ENCODE measurements around the gene TAT. TPM values are rescaled to one million over a fixed set of nuclear protein-coding genes. Genes with fewer than 3 reads are reported as not detected.
"Not testable (repeated sequence)": the region's sequence is repeated elsewhere in the genome, so short reads cannot be mapped to it uniquely, and the experiment has no call there.

Gene TAT
- 1 to 10 TPM in 1 of 4 donors, not detected in 3; 2.0 TPM for total RNA-seq

DNA sequence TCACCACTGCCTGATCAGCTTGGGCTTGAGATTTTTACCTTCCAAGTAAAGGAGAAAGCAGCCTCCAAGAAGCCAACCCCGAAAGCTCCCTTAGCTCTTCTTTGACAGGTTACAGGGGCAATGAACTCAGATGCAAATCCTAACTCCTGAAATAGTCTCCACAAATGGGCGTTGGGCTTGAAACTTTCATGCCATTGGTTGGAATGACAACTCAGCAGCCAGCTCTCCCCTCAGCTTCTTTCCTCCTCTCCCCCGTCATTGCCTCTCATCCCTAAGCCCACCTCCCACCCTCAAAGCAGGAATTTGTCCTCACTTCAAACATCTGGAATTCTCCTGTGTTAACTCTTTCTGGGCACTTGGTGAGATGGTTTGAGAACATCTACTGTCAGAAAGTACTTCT is at the start of gene TAT:
Gene TAT, minus strand, starts transcription at position 122 of the 400 bp plus-strand sequence. CDS start 677 bp downstream, outside the sequence.
- TF ChIP-seq POLR2AphosphoS5 (IDR thresholded peaks at IDR 0.05) (no peak), POLR2A (IDR thresholded peaks at IDR 0.05) (no peak), EP300 (IDR thresholded peaks at IDR 0.05) (no peak)
- H3K4me1 ChIP-seq = no peaks in the 10 kb centered on the region
- 23% methylated on average over 3 of the region's 3 CpGs for WGBS
- no peak for DNase-seq (ENCODE audit: low spot score in 2 of 2)
- no peaks in the 10 kb centered on the region for H3K36me3 ChIP-seq
- no peak within 1 kb of the TSS for H3K27ac ChIP-seq
- H3K9me3 ChIP-seq = no peaks in the 10 kb centered on the region
- H3K27me3 ChIP-seq = peaks cover 5% of the 10 kb centered on the region
- H3K4me3 ChIP-seq = no peak within 1 kb of the TSS

DNA sequence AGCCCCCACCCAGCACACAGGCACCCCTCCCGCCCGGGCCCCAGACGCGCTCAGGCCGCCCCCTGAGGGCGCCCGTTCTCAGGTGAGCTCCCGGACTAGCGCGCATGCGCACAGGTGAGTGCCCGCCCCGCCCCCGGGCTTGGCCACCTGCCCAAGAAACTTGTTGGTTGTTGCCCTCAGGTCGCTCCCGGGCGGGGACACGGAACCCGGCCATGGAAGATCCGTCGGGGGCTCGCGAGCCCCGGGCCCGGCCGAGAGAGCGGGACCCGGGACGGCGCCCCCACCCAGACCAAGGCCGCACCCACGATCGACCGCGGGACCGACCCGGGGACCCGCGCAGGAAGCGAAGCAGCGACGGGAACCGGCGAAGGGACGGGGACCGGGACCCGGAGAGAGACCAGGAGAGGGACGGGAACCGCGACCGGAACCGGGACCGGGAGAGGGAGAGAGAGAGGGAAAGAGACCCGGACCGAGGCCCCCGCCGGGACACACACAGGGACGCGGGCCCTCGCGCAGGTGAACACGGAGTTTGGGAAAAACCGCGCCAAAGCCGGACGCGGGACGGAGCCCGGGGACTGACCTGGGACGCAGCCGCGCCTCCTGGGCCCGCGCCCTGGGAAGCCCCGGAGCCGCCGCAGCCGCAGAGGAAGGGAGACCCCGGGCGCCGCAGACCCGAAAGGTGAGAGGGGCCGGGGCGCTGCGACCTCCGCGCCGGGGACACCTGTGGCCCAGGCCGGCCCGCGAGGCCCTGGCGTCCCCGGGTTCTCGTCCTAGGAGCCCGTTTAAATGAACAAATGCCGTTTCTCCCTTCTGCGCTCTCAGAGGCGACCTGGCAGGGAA is 49.3 kb upstream of the TAT start, which contains the start of gene MARVELD3:
Gene MARVELD3, plus strand, starts transcription at position 167 of the 840 bp plus-strand sequence. Its CDS starts 46 bp downstream, at position 213.
- Histone ChIP-seq H3K9me3 (no peaks in the 10 kb centered on the region), H3K4me1 (peaks cover 32% of the 10 kb centered on the region), H3K27ac (peak within 1 kb of the TSS; percentile 57), H3K4me3 (peak within 1 kb of the TSS; percentile 67), H3K27me3 (peaks cover 20% of the 10 kb centered on the region), H3K36me3 (no peaks in the 10 kb centered on the region)
- TF ChIP-seq, protein P1, sequence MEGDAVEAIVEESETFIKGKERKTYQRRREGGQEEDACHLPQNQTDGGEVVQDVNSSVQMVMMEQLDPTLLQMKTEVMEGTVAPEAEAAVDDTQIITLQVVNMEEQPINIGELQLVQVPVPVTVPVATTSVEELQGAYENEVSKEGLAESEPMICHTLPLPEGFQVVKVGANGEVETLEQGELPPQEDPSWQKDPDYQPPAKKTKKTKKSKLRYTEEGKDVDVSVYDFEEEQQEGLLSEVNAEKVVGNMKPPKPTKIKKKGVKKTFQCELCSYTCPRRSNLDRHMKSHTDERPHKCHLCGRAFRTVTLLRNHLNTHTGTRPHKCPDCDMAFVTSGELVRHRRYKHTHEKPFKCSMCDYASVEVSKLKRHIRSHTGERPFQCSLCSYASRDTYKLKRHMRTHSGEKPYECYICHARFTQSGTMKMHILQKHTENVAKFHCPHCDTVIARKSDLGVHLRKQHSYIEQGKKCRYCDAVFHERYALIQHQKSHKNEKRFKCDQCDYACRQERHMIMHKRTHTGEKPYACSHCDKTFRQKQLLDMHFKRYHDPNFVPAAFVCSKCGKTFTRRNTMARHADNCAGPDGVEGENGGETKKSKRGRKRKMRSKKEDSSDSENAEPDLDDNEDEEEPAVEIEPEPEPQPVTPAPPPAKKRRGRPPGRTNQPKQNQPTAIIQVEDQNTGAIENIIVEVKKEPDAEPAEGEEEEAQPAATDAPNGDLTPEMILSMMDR (IDR thresholded peaks at IDR 0.05) = no peak
- no peak for TF ChIP-seq EP300 (IDR thresholded peaks at IDR 0.05)
- no peak for TF ChIP-seq POLR2A (IDR thresholded peaks at IDR 0.05)
- no peak for TF ChIP-seq POLR2AphosphoS5 (IDR thresholded peaks at IDR 0.05)
- WGBS = under 1% methylated on average over 37 of the region's 98 CpGs
- DNase-seq (ENCODE audit: low spot score in 2 of 2) = peak in 1 of 2 donors; percentile 79

DNA sequence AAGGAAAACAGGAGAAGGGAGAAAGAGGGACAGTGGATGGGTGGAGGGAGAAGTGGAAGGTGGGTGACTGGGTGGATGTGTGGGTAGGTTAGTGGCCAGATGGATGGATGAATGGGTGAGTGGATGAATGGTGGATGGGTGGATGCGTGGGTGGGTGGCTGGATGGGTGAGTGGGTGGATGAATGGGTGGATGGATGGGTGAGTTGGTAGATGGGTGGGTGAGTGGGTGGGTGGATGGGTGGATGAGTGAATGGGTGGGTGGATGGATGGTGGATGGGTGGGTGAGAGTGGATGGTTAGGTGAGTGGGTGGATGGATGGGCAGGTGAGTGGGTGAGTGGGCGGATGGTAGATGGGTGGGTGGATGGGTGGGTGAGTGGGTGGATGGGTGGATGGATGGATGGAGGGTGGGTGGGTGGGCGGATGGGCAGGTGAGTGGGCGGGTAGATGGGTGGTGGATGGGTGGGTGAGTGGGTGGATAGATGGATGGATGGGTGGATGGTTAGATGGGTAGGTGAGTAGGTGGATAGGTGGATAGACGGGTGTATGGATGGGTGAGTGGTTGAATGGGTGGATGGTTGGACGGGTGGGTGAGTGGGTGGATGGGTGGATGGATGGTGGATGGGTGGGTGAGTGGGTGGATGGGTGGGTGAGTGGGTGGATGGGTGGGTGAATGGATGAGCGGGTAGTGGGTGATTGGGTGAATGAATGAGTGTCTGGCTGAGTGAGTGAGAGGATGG is 48.4 kb upstream of the TAT start:
- 91% methylated on average over 7 of the region's 7 CpGs for WGBS
- Histone ChIP-seq H3K9me3 (no peaks in the 10 kb centered on the region), H3K4me3 (peak overlapping the region; percentile 67), H3K4me1 (peaks cover 32% of the 10 kb centered on the region), H3K27me3 (peaks cover 20% of the 10 kb centered on the region), H3K27ac (no peak overlapping the region), H3K36me3 (no peaks in the 10 kb centered on the region)
- TF ChIP-seq EP300 (IDR thresholded peaks at IDR 0.05) (no peak), POLR2A (IDR thresholded peaks at IDR 0.05) (no peak)
- TF ChIP-seq, protein P1 (IDR thresholded peaks at IDR 0.05) = no peak
- DNase-seq (ENCODE audit: low spot score in 2 of 2) = no peak

DNA sequence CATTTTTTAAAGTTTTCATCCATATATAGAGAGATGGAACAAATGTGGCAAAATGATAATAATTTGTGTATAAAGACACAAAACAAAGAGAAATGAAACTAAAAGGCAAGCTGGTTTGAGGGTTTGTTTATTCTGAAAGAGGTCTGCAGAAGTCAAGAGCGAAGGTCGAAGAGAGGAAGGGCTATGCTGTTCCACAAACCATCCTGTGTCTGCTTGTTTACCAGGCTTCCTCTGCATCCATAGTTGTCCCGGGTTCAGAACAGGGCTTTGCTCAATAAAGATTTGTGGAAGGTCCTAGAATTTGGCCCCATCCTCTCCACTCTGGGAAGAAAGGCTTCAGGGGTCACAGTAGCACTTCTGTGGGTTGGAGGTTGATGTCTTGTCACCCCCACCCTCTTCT is 46.7 kb upstream of the TAT start:
- H3K36me3 ChIP-seq = no peaks in the 10 kb centered on the region
- H3K27me3 ChIP-seq = peaks cover 20% of the 10 kb centered on the region
- no peak overlapping the region for H3K4me3 ChIP-seq
- TF ChIP-seq, protein P1 (IDR thresholded peaks at IDR 0.05) = no peak
- no peak for TF ChIP-seq EP300 (IDR thresholded peaks at IDR 0.05)
- TF ChIP-seq POLR2A (IDR thresholded peaks at IDR 0.05) = no peak
- no peak for TF ChIP-seq POLR2AphosphoS5 (IDR thresholded peaks at IDR 0.05)
- WGBS = 68% methylated on average over 3 of the region's 3 CpGs
- no peaks in the 10 kb centered on the region for H3K9me3 ChIP-seq
- peaks cover 17% of the 10 kb centered on the region for H3K4me1 ChIP-seq
- no peak overlapping the region for H3K27ac ChIP-seq
- DNase-seq (ENCODE audit: low spot score in 2 of 2) = no peak

DNA sequence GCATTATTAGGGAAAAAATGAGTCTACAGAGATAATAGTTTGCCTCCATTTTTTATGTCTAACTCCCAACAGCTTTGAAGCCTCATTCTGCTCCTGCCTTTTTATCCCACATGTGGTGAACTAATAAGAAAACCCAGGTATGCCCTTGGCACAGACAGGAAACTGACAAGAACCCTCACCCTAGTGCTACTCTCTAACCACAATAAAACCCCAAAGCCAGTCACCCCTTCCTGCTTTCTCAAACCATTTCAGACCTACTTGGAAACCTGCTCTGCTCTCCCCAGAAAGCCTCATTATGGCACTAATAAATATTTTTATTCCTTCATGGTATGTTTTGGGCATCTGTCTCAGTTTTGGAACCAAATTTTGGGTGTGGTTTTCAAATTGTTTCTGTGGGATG is 45.2 kb upstream of the TAT start:
- H3K4me1 ChIP-seq = peaks cover 15% of the 10 kb centered on the region
- DNase-seq (ENCODE audit: low spot score in 2 of 2) = no peak
- no peaks in the 10 kb centered on the region for H3K9me3 ChIP-seq
- no peak for TF ChIP-seq POLR2AphosphoS5 (IDR thresholded peaks at IDR 0.05)
- H3K27ac ChIP-seq = no peak overlapping the region
- no peak overlapping the region for H3K4me3 ChIP-seq
- H3K36me3 ChIP-seq = no peaks in the 10 kb centered on the region
- peaks cover 17% of the 10 kb centered on the region for H3K27me3 ChIP-seq

DNA sequence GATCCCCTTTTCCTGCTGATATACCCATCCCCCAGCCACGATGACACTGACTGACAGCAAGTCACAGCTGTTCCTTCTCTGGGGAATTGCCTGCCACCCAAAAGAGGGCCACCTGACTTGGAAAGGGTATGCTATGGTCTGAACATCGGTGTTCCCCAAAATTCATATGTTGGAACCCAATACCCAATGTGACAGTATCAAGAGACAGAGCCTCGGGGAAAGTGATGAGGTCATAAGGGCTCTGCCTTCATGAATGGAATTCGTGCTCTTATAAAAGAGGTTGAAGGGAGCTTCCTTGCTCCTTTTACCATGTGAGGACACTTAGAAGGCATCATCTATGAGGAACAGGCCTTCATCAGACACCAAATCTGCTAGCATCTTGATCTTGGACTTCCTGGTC is 41.5 kb upstream of the TAT start:
- TF ChIP-seq, protein P1 (IDR thresholded peaks at IDR 0.05) = no peak
- no peak for TF ChIP-seq EP300 (IDR thresholded peaks at IDR 0.05)
- no peak for TF ChIP-seq POLR2AphosphoS5 (IDR thresholded peaks at IDR 0.05)
- TF ChIP-seq POLR2A (IDR thresholded peaks at IDR 0.05) = no peak
- H3K9me3 ChIP-seq = no peaks in the 10 kb centered on the region
- no peak overlapping the region for H3K4me3 ChIP-seq
- no peak for DNase-seq (ENCODE audit: low spot score in 2 of 2)
- 68% methylated on average over 3 of the region's 4 CpGs for WGBS
- peaks cover 5% of the 10 kb centered on the region for H3K27me3 ChIP-seq
- H3K4me1 ChIP-seq = no peaks in the 10 kb centered on the region
- H3K36me3 ChIP-seq = no peaks in the 10 kb centered on the region
- no peak overlapping the region for H3K27ac ChIP-seq

DNA sequence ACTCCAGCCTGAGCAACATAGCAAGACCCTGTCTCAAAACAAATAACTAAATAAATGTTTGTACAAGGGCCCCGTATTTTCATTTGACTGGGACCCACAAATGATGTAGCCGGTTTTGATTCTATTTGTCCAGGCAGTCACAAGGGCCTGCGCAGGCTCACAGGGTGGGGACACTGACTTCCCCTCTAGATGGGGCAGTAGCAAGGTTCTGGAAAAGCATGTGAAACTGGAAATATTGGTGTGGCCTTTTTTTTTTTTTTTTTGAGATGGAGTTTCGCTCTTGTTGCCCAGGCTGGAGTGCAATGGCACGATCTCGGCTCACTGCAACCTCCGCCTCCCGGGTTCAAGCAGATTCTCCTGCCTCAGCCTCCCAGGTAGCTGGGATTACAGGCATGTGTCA is 38.1 kb upstream of the TAT start:
- not testable (repeated sequence) for H3K27me3 ChIP-seq; H3K4me3 ChIP-seq; DNase-seq (ENCODE audit: low spot score in 2 of 2); H3K9me3 ChIP-seq; H3K36me3 ChIP-seq; H3K4me1 ChIP-seq; H3K27ac ChIP-seq
- WGBS = 90% methylated on average over 8 of the region's 8 CpGs

All from suprapubic skin (tissue), 4 donors.